Memory B cell (primary cell): Measurements from ENCODE around the gene IQSEC3.

Experiments
- ATAC-seq: fragments of 150-1000 bp; cut with Tn5 transposase; 2 replicates; pipeline ENCODE4 v1.10.0; 2021; ENCODE audit warnings: low read depth, mild to moderate bottlenecking, moderate library complexity
- DNase-seq, 2 donors: peaks; one replicate each; pipeline ENCODE4 v3.0.0; 2022; ENCODE audit warnings: low spot score in 2 of 2
- H3K27ac Mint-ChIP-seq: one replicate; pipeline ENCODE4 v1.8.0; 2022; ENCODE audit warnings: mild to moderate bottlenecking, moderate library complexity, mixed read lengths
- H3K27me3 Mint-ChIP-seq: one replicate; pipeline ENCODE4 v1.8.0; 2022; ENCODE audit warnings: mixed read lengths
- H3K36me3 Mint-ChIP-seq: one replicate; pipeline ENCODE4 v1.8.0; 2022; ENCODE audit warnings: mild to moderate bottlenecking, mixed read lengths
- H3K4me1 Mint-ChIP-seq: one replicate; pipeline ENCODE4 v1.8.0; 2022; ENCODE audit warnings: mixed read lengths
- H3K4me3 Mint-ChIP-seq: one replicate; pipeline ENCODE4 v1.8.0; 2022; ENCODE audit warnings: mild to moderate bottlenecking, moderate library complexity, mixed read lengths
- H3K9me3 Mint-ChIP-seq: one replicate; pipeline ENCODE4 v1.8.0; 2022; ENCODE audit warnings: mixed read lengths

Gene IQSEC3

GRCh38 chr12:80681-81190 lies 14.2 kb downstream of the IQSEC3 start:
- H3K27me3 Mint-ChIP-seq, result peaks cover 34% of the 10 kb centered on the region
- no peaks in the 10 kb centered on the region for H3K36me3 Mint-ChIP-seq
- no peak overlapping the region for H3K27ac Mint-ChIP-seq
- H3K4me1 Mint-ChIP-seq, result no peaks in the 10 kb centered on the region
- ATAC-seq (no peak), DNase-seq (no peak)
- no peak overlapping the region for H3K4me3 Mint-ChIP-seq
- H3K9me3 Mint-ChIP-seq, result no peaks in the 10 kb centered on the region

GRCh38 chr12:82740-83139 lies 16.2 kb downstream of the IQSEC3 start:
- no peak for ATAC-seq
- Mint-ChIP-seq H3K4me3 (no peak overlapping the region), H3K27ac (no peak overlapping the region), H3K36me3 (no peaks in the 10 kb centered on the region), H3K4me1 (no peaks in the 10 kb centered on the region), H3K9me3 (no peaks in the 10 kb centered on the region), H3K27me3 (peaks cover 28% of the 10 kb centered on the region)
- DNase-seq, result no peak

- Mint-ChIP-seq H3K4me1 (no peaks in the 10 kb centered on the region), H3K27me3 (peaks cover 28% of the 10 kb centered on the region), H3K9me3 (no peaks in the 10 kb centered on the region), H3K4me3 (no peak overlapping the region), H3K36me3 (no peaks in the 10 kb centered on the region), H3K27ac (no peak overlapping the region)
- ATAC-seq (no peak), DNase-seq (no peak)
These were observed 17.5 kb downstream of the IQSEC3 start for GRCh38 chr12:84056-84455.

GRCh38 chr12:85191-85666 lies 18.7 kb downstream of the IQSEC3 start:
- Mint-ChIP-seq H3K9me3 (peaks cover 4% of the 10 kb centered on the region), H3K27me3 (peaks cover 23% of the 10 kb centered on the region), H3K27ac (no peak overlapping the region), H3K4me3 (no peak overlapping the region), H3K4me1 (no peaks in the 10 kb centered on the region), H3K36me3 (no peaks in the 10 kb centered on the region)
- ATAC-seq (no peak), DNase-seq (no peak)

- Mint-ChIP-seq H3K27ac (no peak overlapping the region), H3K4me1 (no peaks in the 10 kb centered on the region), H3K4me3 (no peak overlapping the region), H3K9me3 (peaks cover 7% of the 10 kb centered on the region), H3K36me3 (no peaks in the 10 kb centered on the region), H3K27me3 (peaks cover 12% of the 10 kb centered on the region)
- ATAC-seq, result no peak
- no peak for DNase-seq
These were observed 20.7 kb downstream of the IQSEC3 start for GRCh38 chr12:87315-87714.

GRCh38 chr12:87856-88255 lies 21.3 kb downstream of the IQSEC3 start:
- Mint-ChIP-seq H3K4me1 (no peaks in the 10 kb centered on the region), H3K27me3 (peaks cover 10% of the 10 kb centered on the region), H3K4me3 (no peak overlapping the region), H3K36me3 (no peaks in the 10 kb centered on the region), H3K9me3 (peaks cover 7% of the 10 kb centered on the region), H3K27ac (no peak overlapping the region)
- ATAC-seq, result no peak
- DNase-seq, result no peak

- peaks cover 10% of the 10 kb centered on the region for H3K9me3 Mint-ChIP-seq
These were observed 23.1 kb downstream of the IQSEC3 start for GRCh38 chr12:89653-90052.

GRCh38 chr12:91213-91612 lies 24.6 kb downstream of the IQSEC3 start:
- no peak for DNase-seq
- Mint-ChIP-seq H3K4me1 (peaks cover 7% of the 10 kb centered on the region), H3K36me3 (no peaks in the 10 kb centered on the region), H3K4me3 (no peak overlapping the region), H3K27ac (no peak overlapping the region), H3K27me3 (peaks cover 4% of the 10 kb centered on the region), H3K9me3 (peaks cover 10% of the 10 kb centered on the region)
- ATAC-seq, result no peak

More at GRCh38 chr12:89653-90052, 23.1 kb downstream of the IQSEC3 start:
- Mint-ChIP-seq H3K27ac (no peak overlapping the region), H3K4me3 (no peak overlapping the region), H3K36me3 (no peaks in the 10 kb centered on the region), H3K4me1 (peaks cover 7% of the 10 kb centered on the region), H3K27me3 (peaks cover 6% of the 10 kb centered on the region)
- ATAC-seq (no peak), DNase-seq (no peak)

- DNase-seq (no peak), ATAC-seq (peak; percentile 38)
- peaks cover 9% of the 10 kb centered on the region for H3K4me1 Mint-ChIP-seq
- H3K9me3 Mint-ChIP-seq, result peaks cover 10% of the 10 kb centered on the region
- H3K27me3 Mint-ChIP-seq, result peaks cover 4% of the 10 kb centered on the region
- H3K4me3 Mint-ChIP-seq, result no peak overlapping the region
- H3K27ac Mint-ChIP-seq, result no peak overlapping the region
- no peaks in the 10 kb centered on the region for H3K36me3 Mint-ChIP-seq
These were observed 26.9 kb downstream of the IQSEC3 start for GRCh38 chr12:93266-94005.

GRCh38 chr12:96543-96942 lies 30.0 kb downstream of the IQSEC3 start:
- DNase-seq, result no peak
- no peak overlapping the region for H3K4me3 Mint-ChIP-seq
- H3K27me3 Mint-ChIP-seq, result peaks cover 18% of the 10 kb centered on the region
- H3K9me3 Mint-ChIP-seq, result peaks cover 2% of the 10 kb centered on the region
- ATAC-seq, result no peak
- no peak overlapping the region for H3K27ac Mint-ChIP-seq
- H3K36me3 Mint-ChIP-seq, result no peaks in the 10 kb centered on the region
- H3K4me1 Mint-ChIP-seq, result peaks cover 9% of the 10 kb centered on the region

GRCh38 chr12:98924-99352 lies 32.4 kb downstream of the IQSEC3 start:
- H3K4me3 Mint-ChIP-seq, result no peak overlapping the region
- H3K27ac Mint-ChIP-seq, result no peak overlapping the region
- H3K27me3 Mint-ChIP-seq, result peaks cover 19% of the 10 kb centered on the region
- no peak for DNase-seq
- no peaks in the 10 kb centered on the region for H3K9me3 Mint-ChIP-seq
- ATAC-seq, result no peak
- no peaks in the 10 kb centered on the region for H3K36me3 Mint-ChIP-seq
- peaks cover 3% of the 10 kb centered on the region for H3K4me1 Mint-ChIP-seq

- H3K9me3 Mint-ChIP-seq, result no peaks in the 10 kb centered on the region
- no peaks in the 10 kb centered on the region for H3K36me3 Mint-ChIP-seq
- H3K4me3 Mint-ChIP-seq, result no peak overlapping the region
- H3K4me1 Mint-ChIP-seq, result peaks cover 2% of the 10 kb centered on the region
- DNase-seq (no peak), ATAC-seq (no peak)
- H3K27me3 Mint-ChIP-seq, result peaks cover 19% of the 10 kb centered on the region
- no peak overlapping the region for H3K27ac Mint-ChIP-seq
These were observed 33.0 kb downstream of the IQSEC3 start for GRCh38 chr12:99605-100004.

GRCh38 chr12:101969-102878 lies 35.7 kb downstream of the IQSEC3 start:
- ATAC-seq, result no peak
- Mint-ChIP-seq H3K9me3 (no peaks in the 10 kb centered on the region), H3K4me3 (no peak overlapping the region), H3K36me3 (no peaks in the 10 kb centered on the region), H3K27me3 (peaks cover 16% of the 10 kb centered on the region), H3K4me1 (peaks cover 13% of the 10 kb centered on the region), H3K27ac (no peak overlapping the region)
- DNase-seq, result no peak

- ATAC-seq (no peak), DNase-seq (no peak)
- Mint-ChIP-seq H3K27me3 (peaks cover 16% of the 10 kb centered on the region), H3K4me3 (no peak overlapping the region), H3K27ac (no peak overlapping the region), H3K4me1 (peaks cover 11% of the 10 kb centered on the region), H3K9me3 (no peaks in the 10 kb centered on the region), H3K36me3 (no peaks in the 10 kb centered on the region)
These were observed 36.3 kb downstream of the IQSEC3 start for GRCh38 chr12:102879-103168.
